ENCODE measurements around the gene UBE2O.

The UBE2O gene

DNA sequence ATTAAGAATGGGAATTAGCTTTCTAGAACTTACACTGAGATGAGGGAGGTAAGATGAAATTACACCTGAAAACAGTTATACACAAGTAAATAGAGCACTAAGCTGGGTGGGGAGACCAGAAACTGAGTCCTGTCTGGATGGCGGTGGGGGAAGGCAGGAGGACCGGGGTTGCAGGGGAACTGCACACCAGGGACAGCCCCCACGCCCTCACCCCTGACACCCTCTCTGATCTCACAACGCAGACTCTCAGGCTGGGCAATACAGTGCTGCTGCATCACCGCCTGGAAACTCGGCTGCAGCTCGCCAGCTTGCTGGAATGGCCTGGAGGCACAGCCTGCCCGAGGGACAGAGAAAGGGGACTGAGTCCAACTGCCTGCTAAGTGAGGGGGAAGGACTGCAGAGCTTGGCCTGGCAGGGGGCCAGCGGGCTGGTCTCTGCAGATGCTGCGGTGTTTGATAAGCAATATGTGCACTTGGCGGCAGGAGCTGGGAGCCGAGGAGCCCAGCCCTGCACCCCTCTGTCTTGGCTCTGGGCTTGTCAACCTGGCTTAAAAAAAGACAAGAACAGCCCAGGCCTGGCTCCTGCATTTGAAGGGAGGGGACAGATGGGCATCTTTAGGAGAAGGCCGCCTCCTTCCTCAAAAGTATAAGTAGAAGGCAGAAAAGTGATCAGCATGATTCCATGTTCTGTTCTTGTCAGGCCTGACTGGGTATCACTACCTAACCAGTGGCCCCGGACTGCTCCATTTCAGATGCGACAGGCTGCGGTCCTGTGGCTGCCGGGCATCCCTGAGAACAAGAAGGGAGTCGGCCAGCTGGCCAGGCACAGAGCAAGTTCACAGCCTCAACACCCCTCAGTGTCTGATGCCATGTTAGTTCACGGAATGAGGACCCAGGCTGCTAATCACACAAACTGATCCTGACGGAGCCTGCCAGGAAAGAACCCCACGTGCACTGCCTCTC is 38.3 kb downstream of the UBE2O start (continued):
- TF ChIP-seq, protein P1, sequence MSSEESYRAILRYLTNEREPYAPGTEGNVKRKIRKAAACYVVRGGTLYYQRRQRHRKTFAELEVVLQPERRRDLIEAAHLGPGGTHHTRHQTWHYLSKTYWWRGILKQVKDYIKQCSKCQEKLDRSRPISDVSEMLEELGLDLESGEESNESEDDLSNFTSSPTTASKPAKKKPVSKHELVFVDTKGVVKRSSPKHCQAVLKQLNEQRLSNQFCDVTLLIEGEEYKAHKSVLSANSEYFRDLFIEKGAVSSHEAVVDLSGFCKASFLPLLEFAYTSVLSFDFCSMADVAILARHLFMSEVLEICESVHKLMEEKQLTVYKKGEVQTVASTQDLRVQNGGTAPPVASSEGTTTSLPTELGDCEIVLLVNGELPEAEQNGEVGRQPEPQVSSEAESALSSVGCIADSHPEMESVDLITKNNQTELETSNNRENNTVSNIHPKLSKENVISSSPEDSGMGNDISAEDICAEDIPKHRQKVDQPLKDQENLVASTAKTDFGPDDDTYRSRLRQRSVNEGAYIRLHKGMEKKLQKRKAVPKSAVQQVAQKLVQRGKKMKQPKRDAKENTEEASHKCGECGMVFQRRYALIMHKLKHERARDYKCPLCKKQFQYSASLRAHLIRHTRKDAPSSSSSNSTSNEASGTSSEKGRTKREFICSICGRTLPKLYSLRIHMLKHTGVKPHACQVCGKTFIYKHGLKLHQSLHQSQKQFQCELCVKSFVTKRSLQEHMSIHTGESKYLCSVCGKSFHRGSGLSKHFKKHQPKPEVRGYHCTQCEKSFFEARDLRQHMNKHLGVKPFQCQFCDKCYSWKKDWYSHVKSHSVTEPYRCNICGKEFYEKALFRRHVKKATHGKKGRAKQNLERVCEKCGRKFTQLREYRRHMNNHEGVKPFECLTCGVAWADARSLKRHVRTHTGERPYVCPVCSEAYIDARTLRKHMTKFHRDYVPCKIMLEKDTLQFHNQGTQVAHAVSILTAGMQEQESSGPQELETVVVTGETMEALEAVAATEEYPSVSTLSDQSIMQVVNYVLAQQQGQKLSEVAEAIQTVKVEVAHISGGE (tag by site-specific recombination; conservative IDR thresholded peaks at IDR 0.05; ENCODE audit: low read depth): no peak
- TF ChIP-seq GLI2 (tag by site-specific recombination; IDR thresholded peaks at IDR 0.05; ENCODE audit: borderline replicate concordance, low read depth) (no peak), ZNF10 (tag by site-specific recombination; IDR thresholded peaks at IDR 0.05) (no peak), ZBTB20 (tag by site-specific recombination; IDR thresholded peaks at IDR 0.05) (no peak), ZNF837 (tag by site-specific recombination; IDR thresholded peaks at IDR 0.05) (no peak), PRDM4 (tag by site-specific recombination; IDR thresholded peaks at IDR 0.05) (no peak), ZIC2 (tag by site-specific recombination; IDR thresholded peaks at IDR 0.05) (peak; percentile 74), KLF10 (tag by site-specific recombination; IDR thresholded peaks at IDR 0.05) (no peak), KLF7 (tag by site-specific recombination; IDR thresholded peaks at IDR 0.05; ENCODE audit: borderline replicate concordance) (no peak), YY1 (tag by site-specific recombination; IDR thresholded peaks at IDR 0.05) (no peak), SP2 (tag by site-specific recombination; IDR thresholded peaks at IDR 0.05) (no peak), ZNF169 (tag by site-specific recombination; IDR thresholded peaks at IDR 0.05) (no peak), ZNF24 (tag by site-specific recombination; IDR thresholded peaks at IDR 0.05) (no peak), SP3 (tag by site-specific recombination; IDR thresholded peaks at IDR 0.05) (no peak), FEZF1 (tag by site-specific recombination; IDR thresholded peaks at IDR 0.05) (peak; percentile 54), ZNF18 (tag by site-specific recombination; IDR thresholded peaks at IDR 0.05) (no peak), TCF7L2 (IDR thresholded peaks at IDR 0.05; ENCODE audit: borderline replicate concordance, low read depth, low read length) (no peak), ZNF843 (tag by site-specific recombination; IDR thresholded peaks at IDR 0.05) (no peak), ZBTB7A (tag by site-specific recombination; IDR thresholded peaks at IDR 0.05; ENCODE audit: low read depth) (no peak), PRDM1 (tag by site-specific recombination; IDR thresholded peaks at IDR 0.05) (no peak), ZNF510 (tag by site-specific recombination; IDR thresholded peaks at IDR 0.05; ENCODE audit: insufficient replicate concordance) (no peak), ZNF121 (tag by site-specific recombination; IDR thresholded peaks at IDR 0.05) (peak; percentile 49; the same call in 1 of the 2 replicates)
- TF ChIP-seq, protein P2, sequence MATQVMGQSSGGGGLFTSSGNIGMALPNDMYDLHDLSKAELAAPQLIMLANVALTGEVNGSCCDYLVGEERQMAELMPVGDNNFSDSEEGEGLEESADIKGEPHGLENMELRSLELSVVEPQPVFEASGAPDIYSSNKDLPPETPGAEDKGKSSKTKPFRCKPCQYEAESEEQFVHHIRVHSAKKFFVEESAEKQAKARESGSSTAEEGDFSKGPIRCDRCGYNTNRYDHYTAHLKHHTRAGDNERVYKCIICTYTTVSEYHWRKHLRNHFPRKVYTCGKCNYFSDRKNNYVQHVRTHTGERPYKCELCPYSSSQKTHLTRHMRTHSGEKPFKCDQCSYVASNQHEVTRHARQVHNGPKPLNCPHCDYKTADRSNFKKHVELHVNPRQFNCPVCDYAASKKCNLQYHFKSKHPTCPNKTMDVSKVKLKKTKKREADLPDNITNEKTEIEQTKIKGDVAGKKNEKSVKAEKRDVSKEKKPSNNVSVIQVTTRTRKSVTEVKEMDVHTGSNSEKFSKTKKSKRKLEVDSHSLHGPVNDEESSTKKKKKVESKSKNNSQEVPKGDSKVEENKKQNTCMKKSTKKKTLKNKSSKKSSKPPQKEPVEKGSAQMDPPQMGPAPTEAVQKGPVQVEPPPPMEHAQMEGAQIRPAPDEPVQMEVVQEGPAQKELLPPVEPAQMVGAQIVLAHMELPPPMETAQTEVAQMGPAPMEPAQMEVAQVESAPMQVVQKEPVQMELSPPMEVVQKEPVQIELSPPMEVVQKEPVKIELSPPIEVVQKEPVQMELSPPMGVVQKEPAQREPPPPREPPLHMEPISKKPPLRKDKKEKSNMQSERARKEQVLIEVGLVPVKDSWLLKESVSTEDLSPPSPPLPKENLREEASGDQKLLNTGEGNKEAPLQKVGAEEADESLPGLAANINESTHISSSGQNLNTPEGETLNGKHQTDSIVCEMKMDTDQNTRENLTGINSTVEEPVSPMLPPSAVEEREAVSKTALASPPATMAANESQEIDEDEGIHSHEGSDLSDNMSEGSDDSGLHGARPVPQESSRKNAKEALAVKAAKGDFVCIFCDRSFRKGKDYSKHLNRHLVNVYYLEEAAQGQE (tag by site-specific recombination; IDR thresholded peaks at IDR 0.05): no peak
- TF ChIP-seq, protein P3, sequence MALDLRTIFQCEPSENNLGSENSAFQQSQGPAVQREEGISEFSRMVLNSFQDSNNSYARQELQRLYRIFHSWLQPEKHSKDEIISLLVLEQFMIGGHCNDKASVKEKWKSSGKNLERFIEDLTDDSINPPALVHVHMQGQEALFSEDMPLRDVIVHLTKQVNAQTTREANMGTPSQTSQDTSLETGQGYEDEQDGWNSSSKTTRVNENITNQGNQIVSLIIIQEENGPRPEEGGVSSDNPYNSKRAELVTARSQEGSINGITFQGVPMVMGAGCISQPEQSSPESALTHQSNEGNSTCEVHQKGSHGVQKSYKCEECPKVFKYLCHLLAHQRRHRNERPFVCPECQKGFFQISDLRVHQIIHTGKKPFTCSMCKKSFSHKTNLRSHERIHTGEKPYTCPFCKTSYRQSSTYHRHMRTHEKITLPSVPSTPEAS (tag by site-specific recombination; IDR thresholded peaks at IDR 0.05): no peak
- TF ChIP-seq, protein P4, sequence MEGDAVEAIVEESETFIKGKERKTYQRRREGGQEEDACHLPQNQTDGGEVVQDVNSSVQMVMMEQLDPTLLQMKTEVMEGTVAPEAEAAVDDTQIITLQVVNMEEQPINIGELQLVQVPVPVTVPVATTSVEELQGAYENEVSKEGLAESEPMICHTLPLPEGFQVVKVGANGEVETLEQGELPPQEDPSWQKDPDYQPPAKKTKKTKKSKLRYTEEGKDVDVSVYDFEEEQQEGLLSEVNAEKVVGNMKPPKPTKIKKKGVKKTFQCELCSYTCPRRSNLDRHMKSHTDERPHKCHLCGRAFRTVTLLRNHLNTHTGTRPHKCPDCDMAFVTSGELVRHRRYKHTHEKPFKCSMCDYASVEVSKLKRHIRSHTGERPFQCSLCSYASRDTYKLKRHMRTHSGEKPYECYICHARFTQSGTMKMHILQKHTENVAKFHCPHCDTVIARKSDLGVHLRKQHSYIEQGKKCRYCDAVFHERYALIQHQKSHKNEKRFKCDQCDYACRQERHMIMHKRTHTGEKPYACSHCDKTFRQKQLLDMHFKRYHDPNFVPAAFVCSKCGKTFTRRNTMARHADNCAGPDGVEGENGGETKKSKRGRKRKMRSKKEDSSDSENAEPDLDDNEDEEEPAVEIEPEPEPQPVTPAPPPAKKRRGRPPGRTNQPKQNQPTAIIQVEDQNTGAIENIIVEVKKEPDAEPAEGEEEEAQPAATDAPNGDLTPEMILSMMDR (tag by site-specific recombination; IDR thresholded peaks at IDR 0.05): no peak
